Hematopoietic multipotent progenitor cell treated with erythropoietin and hydrocortisone succinate and interleukin-3 and kit ligand, for 17 days (in vitro differentiated cells): ENCODE measurements around the gene NRSN1.

ENCODE experiments used
- DNase-seq: peaks from one replicate; pipeline ENCODE4 v3.0.0-alpha.2; 2015; ENCODE audit warnings: low spot score

The NRSN1 gene, protein sequence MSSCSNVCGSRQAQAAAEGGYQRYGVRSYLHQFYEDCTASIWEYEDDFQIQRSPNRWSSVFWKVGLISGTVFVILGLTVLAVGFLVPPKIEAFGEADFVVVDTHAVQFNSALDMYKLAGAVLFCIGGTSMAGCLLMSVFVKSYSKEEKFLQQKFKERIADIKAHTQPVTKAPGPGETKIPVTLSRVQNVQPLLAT

DNA sequence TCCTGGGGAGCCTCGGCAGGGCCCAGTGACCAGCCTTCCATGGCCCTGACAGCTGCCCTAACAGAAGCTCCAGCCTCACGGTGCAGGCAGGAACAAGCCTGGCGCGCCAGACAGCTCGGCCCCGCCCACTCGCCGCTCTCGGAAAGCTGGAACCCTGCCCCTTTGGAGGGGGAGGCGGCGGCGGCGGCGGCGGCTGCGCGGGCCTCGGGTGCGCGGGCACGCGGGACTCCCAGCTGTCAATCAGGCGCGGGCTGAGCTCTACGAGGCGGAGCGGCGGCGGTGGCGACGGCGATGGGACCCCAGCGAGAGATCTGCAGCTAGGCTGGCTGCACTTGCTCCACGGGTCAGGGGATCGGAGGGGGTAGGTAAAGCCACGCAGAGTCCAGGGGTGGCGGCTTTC lies at the start of gene NRSN1:
Gene NRSN1 (plus strand): TSS at position 236 of the 400 bp plus-strand sequence. CDS start 8,113 bp downstream, outside the sequence.
- DNase-seq = no peak

DNA sequence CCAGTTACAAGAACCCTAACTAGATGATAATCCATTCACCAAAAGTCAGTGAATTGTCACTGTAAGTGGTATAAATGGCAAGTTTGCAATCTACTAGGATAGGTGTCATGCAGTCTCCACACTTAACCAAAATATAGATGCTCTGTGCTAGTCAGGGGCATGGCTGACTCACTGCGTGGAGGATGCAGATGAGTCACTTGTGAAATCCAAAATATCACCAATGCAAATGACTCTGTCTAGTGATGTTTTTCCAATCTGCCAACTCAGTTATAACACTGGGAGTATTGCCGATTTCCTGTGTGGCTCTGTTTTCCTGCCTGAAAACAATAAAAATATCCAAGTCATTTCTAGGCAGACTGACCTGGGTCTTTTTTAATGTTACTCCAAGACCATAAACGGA lies 47.8 kb upstream of the NRSN1 start:
- no peak for DNase-seq

DNA sequence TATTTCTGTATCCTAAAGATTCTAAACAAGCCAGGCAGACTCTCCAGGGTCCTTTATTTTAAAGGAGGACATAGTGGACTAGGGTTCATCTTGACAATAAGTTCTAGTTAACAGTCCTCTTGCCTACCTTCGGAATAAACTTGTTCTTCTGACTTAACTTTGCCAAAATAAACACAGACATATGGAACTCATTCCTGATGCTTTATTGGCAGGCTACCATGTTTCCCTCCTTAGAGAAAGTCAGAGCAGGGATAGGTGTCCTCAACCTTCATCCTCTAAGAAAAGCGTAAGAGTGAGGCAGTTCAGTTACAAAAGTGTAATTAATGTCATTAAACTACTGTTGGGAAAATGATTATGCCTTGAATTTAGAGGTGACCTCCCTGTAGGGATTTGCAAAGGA lies 46.9 kb upstream of the NRSN1 start:
- no peak for DNase-seq

DNA sequence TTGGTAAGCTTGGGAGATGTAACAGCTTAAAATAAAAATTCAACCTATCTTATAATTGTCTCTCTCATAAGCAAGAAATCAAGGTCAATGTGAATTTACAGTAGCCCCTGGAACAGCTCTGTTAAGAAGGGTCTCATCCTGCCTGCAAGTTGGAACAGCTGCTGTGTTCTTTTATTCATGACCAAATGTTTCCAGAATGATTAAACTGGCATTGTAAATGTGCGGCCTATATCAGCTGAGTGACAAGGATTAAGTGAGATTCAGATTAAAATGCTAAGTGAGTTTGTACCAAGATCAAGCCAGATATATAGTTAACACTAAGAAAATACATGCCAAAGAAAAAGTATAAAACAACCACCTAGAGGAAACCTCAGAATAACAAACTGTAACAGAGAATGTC lies 45.3 kb upstream of the NRSN1 start:
- no peak for DNase-seq

DNA sequence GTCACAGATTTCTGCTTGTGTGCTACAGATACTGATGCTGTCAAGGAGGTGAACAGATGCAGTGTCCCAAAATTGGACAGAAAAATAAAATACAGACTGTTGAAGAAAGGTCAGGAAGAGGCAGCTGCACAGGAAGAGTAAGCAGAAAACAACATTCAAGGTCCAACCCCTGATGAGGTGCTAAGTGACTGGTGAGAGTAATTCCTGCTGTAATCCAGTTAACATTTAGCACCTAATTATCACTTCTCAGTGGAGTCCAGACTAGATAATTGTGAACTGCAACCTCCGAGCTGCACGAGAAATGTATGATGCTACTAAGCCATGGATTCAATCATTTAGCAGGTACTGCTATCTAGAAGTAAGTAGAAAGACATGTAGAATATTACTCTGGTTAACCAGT lies 36.3 kb upstream of the NRSN1 start:
- no peak for DNase-seq

DNA sequence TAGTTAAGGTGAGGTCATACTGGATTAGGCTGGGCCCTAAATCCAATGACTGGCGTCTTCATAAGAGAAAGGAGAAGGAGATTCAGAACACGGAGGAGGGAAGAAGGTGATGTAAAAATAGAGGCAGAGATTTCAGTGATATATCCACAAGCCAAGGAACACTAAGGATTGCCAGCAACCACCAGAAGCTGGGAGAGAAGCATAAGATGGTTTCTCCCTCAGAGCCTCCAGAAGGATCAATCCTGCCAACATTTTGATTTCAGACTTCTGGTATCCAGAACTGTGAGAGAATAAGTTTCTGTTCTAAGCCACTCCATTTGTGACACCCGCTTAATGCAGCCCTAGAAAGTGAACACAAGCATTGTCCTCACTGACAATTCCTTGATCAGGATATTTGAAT lies 33.6 kb upstream of the NRSN1 start:
- DNase-seq = no peak

DNA sequence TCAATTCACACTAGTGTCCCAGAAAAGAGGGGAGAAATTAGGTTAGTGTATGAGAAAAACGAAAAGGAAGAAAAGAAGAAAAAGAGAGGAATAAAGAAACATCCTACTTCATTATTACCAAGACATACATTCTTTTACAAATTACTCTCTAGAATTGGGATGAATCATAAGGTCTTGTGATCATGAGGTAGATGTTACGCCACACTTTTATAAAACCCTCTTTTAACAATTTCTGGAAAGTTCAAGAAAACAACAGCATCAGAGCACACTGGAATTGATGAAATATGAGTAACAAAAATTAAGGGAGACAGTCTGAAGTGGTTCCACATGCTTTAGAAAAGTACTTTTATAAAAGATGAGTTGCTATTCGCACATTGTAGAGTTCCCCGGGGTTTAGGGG lies 32.6 kb upstream of the NRSN1 start:
- DNase-seq = no peak

DNA sequence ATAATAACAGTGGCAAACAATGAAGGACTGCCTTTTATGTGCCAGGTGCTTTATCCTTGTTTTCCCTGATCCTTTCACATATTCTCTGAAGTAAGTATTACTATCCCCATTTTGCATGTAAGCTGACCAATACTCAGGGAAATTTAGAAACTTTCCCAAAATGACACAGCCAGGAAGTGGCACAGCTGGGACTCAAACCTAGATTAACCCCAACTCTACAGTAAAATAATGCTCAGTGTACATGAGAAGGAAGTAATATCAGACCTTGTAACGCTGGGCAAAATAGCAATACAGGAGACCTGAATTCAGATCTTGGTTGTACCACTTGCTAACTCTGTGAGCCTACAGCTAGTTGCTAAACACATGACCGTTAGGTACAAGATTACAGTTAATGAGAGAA lies 26.8 kb upstream of the NRSN1 start:
- no peak for DNase-seq

DNA sequence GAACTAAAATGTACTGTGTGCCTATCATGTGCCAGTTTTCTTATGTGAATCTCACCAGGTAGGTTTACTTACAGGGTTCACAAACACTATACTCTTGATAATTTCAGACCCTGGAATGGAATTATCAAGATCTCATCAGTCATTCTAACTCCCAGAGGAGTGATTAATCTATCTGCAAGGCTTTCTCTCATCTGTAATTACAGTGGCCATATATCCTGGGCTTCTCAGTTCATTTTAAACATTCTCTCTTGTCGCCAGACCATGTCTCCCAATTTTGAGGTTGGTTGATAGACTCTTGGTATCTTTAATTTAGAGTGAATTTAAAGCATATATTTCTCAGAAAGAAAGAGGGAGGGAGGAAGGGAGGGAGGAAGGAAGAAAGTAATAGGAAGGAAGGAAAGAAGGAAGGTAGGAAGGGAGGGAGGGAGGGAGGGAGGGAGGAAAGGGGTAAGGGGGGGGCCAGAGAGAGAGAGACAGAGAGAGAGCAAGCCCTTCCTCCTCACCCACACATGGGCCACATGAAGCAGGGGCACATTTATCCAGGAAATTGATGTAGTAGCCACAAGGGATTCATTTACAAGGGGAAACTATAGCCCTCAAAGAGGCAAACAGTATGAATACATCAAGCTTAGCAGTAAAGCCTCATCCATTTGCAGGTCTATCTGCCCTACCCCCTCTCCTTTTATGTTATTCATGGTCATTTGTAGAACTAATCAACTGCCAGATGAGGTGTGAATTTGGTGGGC lies 25.8 kb upstream of the NRSN1 start:
- no peak for DNase-seq

DNA sequence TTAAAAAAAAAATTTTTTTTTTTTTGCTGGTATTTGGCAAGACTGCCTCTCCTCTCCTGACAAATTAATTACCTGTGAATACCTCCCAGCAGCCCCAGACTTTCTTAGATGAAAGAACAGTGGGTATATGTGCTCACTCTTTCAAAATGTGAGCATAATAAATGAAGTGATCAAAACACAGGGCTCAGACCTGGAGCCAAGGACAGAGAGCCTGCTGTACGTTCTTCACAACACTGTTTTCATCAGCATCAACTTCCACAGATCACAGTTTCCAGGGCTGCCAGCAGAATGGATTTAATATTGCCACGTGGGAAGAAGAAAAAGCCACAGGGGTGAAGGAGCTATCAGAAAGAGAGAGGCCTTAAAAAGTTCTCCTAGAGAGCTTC lies 25.3 kb upstream of the NRSN1 start:
- no peak for DNase-seq

DNA sequence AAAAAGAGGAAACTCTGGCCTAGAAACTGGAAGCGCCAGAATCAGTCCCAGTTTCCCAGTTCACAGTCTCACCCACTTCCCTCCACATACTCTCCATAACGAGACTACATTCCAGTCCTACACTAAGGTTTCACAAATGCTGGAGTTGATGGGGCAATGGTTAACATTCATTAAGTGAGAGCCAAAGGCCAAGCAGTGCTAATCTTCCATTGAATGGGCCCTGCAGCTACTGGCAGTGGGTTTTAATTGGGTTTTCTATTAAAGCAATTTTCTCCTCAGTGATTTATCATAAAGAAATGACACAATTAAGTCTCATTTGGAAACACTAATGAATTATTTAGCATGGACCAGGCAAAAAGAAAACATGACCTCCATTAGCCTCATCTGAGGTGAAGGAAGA lies 20.8 kb upstream of the NRSN1 start:
- DNase-seq = no peak

DNA sequence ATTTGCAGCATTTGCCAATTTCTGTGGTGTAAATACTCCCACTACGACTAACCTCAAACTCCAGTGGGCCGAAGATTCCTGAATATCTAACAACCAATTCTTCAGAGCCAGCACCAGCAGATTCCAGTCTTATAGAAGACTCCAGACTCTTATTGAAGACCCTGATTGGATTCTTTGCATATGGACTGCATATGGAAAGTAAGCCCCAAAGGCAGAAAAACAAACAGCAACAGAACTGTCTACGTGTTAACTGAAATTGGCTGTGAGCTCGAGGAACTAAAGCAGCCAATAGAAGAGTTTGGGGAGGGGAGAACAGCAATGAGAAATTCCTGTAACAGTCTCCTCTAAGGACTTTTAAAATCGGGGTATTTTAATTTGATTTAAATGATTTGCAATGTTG lies 19.7 kb upstream of the NRSN1 start:
- no peak for DNase-seq

DNA sequence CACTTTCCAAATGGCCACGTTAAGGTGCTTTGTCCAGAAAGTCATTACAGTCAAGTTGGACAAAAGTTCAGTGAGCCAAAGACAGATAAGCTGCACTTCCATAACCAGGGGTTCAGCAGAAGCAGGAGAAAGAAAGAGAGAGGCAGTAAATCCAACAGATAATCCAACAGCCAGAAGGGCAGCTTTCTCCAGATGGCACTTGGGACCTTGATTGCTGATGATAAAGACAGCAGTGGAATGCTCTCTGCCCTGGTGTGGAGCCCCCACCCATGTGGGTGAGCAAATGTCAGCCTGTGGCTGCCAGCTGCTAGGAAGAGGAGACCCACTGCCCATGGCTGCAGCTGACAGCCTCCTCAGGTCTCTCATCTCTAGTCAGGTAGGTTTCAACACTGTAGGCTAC lies 18.7 kb upstream of the NRSN1 start:
- DNase-seq = no peak

DNA sequence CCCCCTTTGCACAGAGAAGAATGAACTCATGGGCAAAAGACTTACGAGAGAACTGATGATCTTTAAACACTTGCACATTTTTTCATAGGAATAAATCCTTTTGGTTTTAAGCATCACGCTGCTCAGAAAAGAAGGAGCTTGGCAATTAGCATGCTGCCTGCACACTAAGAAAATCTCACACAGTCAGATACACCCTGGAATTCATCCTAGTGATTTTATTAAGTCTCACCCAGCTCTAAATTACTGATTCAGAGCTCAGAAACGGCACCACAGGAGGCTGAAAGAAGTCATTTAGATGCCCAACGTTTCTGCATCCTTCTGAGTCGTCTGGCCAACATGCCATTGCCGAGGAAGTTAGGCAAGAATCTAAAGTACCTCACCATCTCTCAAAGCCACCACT lies 18.0 kb upstream of the NRSN1 start:
- DNase-seq = no peak

DNA sequence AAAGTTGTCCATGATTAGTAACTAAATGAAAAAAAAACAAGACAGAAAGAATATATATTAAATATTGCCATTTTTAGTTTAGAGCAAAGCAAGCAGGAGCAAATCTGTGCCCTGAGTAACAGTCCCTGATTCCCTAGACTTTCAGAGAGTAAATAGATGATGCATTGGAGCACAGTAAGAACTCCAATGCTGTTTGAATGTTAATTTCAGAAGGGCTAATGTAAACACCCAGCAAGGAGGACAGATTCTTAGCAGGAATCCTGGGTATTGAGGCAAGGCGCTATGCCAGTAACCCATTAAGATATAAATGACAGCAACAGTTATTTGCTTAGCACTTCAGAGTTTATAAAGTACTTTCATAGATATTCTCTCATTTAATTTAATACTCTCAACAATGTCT lies 15.6 kb upstream of the NRSN1 start:
- DNase-seq = no peak

DNA sequence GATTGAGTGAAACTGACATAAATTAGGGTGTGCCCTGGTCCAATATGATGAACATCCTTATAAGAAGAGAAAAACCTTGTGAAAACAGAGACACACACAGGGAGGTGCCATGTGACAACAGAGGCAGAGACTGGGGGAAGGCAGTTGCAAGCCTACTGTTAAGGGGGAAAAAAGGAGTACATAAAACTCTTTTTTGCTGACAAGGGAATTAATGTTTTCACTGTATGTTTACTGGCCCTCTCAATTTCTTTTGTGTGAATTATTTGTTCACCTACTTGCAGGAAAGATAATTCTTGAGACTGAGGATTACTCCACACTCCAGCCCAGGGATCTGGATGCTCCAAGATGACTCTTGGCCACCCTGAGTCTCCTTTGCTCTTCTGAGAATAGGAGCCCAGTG lies 12.1 kb upstream of the NRSN1 start:
- DNase-seq = no peak

DNA sequence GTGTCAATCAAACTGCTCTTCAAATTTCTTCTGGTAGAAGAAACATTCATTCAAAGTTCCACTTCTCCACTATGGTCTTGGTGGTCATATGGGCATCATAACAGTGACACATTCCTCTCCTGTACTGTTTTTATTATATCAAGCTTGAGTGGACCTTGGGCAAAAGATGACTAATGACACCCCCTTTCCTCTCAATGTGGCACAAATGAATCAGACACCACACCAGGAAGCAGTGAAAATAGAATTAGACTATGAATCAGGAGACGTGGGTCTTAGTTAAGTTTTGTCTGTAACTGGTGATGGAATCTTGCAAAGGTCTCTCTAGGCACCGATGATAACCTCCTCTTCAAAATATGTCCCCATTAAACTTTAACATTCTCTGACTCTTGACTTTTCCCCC lies 9.0 kb upstream of the NRSN1 start:
- no peak for DNase-seq

DNA sequence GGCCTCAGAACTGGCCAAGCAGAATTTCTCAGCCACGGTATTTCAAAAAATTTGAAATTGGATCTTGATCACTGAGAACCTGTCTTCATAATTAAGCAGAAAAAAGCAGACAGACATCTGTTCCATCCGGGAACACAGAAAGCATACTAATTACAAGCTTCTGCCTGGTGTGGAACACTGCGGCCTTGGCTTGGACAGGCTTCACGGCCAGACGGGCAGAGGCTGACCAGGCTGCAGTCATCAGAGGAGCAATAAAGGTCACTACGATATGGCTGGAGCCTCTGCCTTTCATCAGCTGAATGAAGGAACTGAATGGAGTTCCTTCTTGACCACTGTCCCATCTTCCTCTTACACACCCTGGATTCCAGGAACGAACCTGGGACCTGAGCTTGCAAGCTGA lies 3.9 kb upstream of the NRSN1 start:
- no peak for DNase-seq

DNA sequence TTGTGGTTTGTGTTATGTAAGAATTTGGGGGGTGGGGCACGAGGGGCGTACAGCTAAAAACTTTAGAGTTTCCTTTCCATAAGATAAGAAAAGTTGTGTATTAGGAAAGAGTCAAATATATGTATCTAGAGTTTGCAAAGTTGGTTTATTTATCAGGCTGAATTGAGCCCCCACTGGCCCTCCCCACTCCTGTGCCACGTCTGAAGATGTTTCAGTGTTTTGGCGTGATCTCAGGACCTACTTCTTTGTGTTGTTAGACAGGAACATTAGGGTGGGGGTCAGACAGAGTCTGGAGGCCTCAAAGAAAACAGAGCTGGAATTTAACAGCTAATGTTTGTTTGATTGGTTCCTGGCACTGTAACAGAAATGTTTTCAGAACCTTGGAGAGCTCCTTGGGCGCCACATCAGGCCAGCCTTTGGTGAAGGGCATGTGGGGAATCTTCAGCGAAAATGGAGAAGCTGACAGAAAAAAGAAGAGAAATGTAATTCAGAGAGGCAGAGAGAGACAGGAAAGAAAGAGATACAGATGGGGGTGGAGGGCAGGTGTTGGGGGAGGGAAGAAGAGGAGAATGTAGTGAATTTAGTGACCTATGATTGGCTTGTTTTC lies 674 bp downstream of the NRSN1 start:
- no peak for DNase-seq

DNA sequence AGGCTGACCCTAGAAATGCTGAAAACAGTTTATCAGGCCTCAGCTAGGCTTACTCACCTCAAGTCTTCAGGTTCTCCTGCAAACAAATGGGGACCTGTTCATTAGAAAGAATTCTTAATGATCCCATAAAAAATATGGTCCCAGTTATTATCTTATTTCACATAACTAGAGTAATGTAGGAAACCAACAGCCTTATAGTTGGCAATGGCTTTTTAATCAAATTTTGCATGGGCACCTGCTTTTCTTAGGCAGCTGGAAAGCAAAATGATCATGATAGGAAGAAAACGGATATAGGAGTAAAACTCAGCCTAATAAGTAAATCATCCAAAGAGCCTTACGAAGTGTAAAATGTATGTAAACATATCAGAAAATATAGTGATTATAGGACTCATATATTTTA lies 1.3 kb downstream of the NRSN1 start:
- DNase-seq = no peak

DNA sequence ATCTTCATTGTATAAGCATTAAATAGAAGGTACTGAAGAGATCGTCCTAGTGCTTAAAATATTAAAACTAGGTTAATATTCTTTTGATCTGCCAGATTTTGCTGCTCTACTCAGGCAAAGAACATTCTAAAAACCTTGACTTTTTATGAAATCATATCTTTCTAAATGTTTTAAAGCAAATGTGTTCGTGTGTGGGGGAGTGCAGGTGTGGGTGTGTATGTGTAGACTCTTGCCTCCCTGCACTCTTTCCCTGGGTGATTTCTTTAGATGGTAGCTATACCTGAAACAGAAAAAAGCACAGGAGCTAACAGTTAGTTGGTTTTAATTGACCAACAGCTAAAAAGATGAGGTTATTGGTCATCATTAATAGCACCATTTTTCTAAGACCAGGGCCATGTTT lies 5.7 kb downstream of the NRSN1 start:
- no peak for DNase-seq

DNA sequence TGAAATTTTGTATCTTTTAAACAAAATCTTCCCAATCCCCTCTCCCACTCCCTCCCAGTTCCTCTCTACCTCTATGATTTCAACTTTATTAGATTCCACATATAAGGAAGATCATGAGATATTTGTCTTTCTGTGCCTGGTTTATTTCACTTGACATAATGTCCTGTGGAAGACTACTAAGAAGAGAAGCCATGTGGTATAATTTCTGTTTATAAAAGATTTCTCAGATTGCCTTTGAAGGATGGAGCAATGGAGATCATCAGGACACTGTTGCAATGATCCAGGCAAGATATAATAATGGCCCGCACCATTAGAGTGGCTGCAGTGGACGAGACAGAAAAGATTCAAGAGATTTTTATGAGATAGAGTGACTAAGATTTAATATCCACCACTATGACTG lies 13.1 kb downstream of the NRSN1 start:
- no peak for DNase-seq

DNA sequence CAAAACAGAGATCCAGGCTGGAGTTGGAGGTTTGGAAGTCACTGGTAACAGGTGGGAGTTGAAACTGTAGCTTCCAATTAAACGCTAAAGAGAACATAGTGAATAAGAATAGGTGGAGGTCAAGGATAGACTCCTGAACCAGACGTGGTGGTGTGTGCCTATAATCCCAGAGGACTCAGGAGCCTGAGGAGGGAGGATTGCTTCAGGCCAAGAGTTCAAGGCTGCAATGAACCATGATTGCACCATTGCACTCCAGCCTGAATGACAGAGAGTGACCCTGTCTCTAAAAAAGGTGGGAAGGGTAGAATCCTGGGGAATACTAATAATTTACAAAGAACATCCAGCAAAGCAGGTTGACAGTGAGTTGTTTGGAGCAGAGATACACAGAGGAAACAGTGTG lies 13.6 kb downstream of the NRSN1 start:
- DNase-seq = no peak

DNA sequence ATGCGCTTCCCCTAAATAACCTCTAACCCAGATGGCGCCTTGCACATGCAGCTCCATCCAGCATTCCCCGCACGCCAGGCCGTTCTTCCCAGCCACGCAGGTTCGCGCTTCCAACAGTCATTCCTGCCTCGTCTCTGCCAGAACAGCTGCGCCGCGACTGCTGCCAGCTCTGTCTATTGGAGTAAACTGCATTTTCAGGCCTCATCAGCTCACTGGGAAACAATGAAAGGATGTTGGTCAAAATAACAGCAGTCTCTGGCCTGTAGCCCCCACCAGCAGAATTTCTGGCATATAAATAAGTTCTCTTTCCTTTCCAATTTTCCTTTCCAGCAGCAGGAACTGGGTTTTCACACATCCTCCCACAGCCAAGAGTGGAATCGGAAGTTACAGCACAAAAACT lies 14.6 kb downstream of the NRSN1 start:
- DNase-seq = no peak
